ENCODE results near the gene OR14A2. TPM values are rescaled to one million over a fixed set of nuclear protein-coding genes. Genes with fewer than 3 reads are reported as not detected.

The OR14A2 gene
- total and polyA plus RNA-seq, 2 of the 4 experiments (the other 2 are of a cell fraction): not detected

GRCh38 chr1:247721222-247721621, 26.7 kb downstream of the OR14A2 start:
- no TSS peak for BruUV-seq (replicated peaks)

More at GRCh38 chr1:247721222-247721621, 26.7 kb downstream of the OR14A2 start:
- ChIA-PET POLR2A (ENCODE audit: unreplicated experiment) (no interaction called here), CTCF (no interaction called here)
- Histone ChIP-seq H2BK15ac (ENCODE audit: low read depth, low read length) (no peak overlapping the region), H3K9me1 (ENCODE audit: insufficient read depth, low read length) (no peaks in the 10 kb centered on the region), H3K14ac (replicated peaks; ENCODE audit: low read depth, low read length) (no peak overlapping the region), H3K27ac (ENCODE audit: insufficient read depth, low read length) (no peak overlapping the region), H2BK5ac (ENCODE audit: low read depth, low read length, poor library complexity, severe bottlenecking) (no peak overlapping the region), H2AK9ac (replicated peaks; ENCODE audit: low read depth, low read length, poor library complexity) (no peak overlapping the region), H3K4me1 (ENCODE audit: control insufficient read depth, insufficient read depth, low read length) (no peaks in the 10 kb centered on the region), H4K5ac (ENCODE audit: low read depth, low read length) (no peak overlapping the region), H3K9me3 (ENCODE audit: control insufficient read depth, insufficient read depth, low read length) (peaks cover 6% of the 10 kb centered on the region), H3K79me1 (ENCODE audit: low read depth in 1 of 2, low read length in 2 of 2) (no peaks in the 10 kb centered on the region), H3K9ac (ENCODE audit: low read depth, low read length) (no peak overlapping the region), H3K36me3 (ENCODE audit: control insufficient read depth, insufficient read depth, low read length) (no peaks in the 10 kb centered on the region), H4K8ac (ENCODE audit: low read depth in 2 of 2, low read length in 2 of 2) (no peak overlapping the region), H2AK5ac (ENCODE audit: low read depth, low read length) (no peak overlapping the region), H3K4me2 (ENCODE audit: low read depth, low read length) (no peak overlapping the region), H3K4ac (ENCODE audit: low read depth, low read length) (no peak overlapping the region), H2BK120ac (ENCODE audit: low read depth, low read length) (no peak overlapping the region), H3K56ac (ENCODE audit: extremely low read depth, insufficient read depth, low read length) (no peak overlapping the region), H4K91ac (ENCODE audit: insufficient read depth, low read depth, low read length) (no peak overlapping the region), H4K20me1 (ENCODE audit: insufficient read depth, low read length) (no peaks in the 10 kb centered on the region), H2AFZ (replicated peaks; ENCODE audit: low read length, poor library complexity) (no peak overlapping the region), H3K18ac (ENCODE audit: low read depth, low read length) (no peak overlapping the region), H2BK20ac (ENCODE audit: low read depth, low read length) (no peak overlapping the region), H3K27me3 (ENCODE audit: control insufficient read depth, insufficient read depth, low read length) (no peaks in the 10 kb centered on the region), H3K4me3 (ENCODE audit: insufficient read depth, low read depth, low read length) (no peak overlapping the region), H3K23ac (ENCODE audit: low read depth, low read length) (no peak overlapping the region)
- intact Hi-C loops (cut with micrococcal nuclease): no loop called here
- WGBS, 2 experiments (ENCODE audit: extremely low coverage in 2 of 2, insufficient read length in 1 of 2): no CpG with 5 or more reads among the region's 4 CpGs
- TF ChIP-seq CHD1 (IDR thresholded peaks at IDR 0.05; ENCODE audit: low read depth, low read length) (no peak), RFX5 (IDR thresholded peaks at IDR 0.05; ENCODE audit: low read depth, low read length) (no peak), RAD21 (IDR thresholded peaks at IDR 0.05; ENCODE audit: low read length) (no peak), USF2 (IDR thresholded peaks at IDR 0.05; ENCODE audit: low read depth, low read length) (no peak), NFE2L2 (IDR thresholded peaks at IDR 0.05; ENCODE audit: low read depth, low read length) (no peak), RCOR1 (IDR thresholded peaks at IDR 0.05; ENCODE audit: insufficient replicate concordance, low read length) (no peak), POLR2A (IDR thresholded peaks at IDR 0.05; ENCODE audit: low read depth, low read length) (no peak), MAFK (IDR thresholded peaks at IDR 0.05; ENCODE audit: low read depth, low read length) (no peak), FOS (IDR thresholded peaks at IDR 0.05; ENCODE audit: low read depth, low read length) (no peak), ELK1 (IDR thresholded peaks at IDR 0.05; ENCODE audit: borderline replicate concordance, low read depth, low read length) (no peak), CTCF (conservative IDR thresholded peaks at IDR 0.05; ENCODE audit: low read depth, low read length) (no peak), CEBPB (IDR thresholded peaks at IDR 0.05; ENCODE audit: low read depth, low read length) (no peak), BHLHE40 (IDR thresholded peaks at IDR 0.05; ENCODE audit: low read depth, low read length) (no peak), MAZ (IDR thresholded peaks at IDR 0.05; ENCODE audit: borderline replicate concordance, low read depth, low read length) (no peak), SMC3 (IDR thresholded peaks at IDR 0.05; ENCODE audit: low read depth, low read length) (no peak), MXI1 (IDR thresholded peaks at IDR 0.05; ENCODE audit: borderline replicate concordance, low read depth, low read length) (no peak)
- dilution Hi-C loops (cut with HindIII; ENCODE audit: low sequenced_read_pairs, unreplicated experiment): no loop called here
- no peak for DNase-seq
- in situ Hi-C loops (cut with MboI; ENCODE audit: low sequenced_read_pairs): no loop called here
- no peak for ATAC-seq (ENCODE audit: low read depth)

Measured in IMR-90 (cell line).